Osteoblast (primary cell): ENCODE results near the gene EML4. TPM values are rescaled to one million over a fixed set of nuclear protein-coding genes. Genes with fewer than 3 reads are reported as not detected.
"Not testable (repeated sequence)": the region's sequence is repeated elsewhere in the genome, so short reads cannot be mapped to it uniquely, and the experiment has no call there.

ENCODE experiments used
- DNase-seq: peaks from one replicate; pipeline ENCODE4 v3.0.0; 2011; ENCODE audit warnings: low spot score, mixed read lengths; ENCODE audit not compliant: insufficient read length; ENCODE audit errors: missing footprints
- H2AFZ ChIP-seq: 2 replicates; pipeline ENCODE4 v1.6.0; 2011; ENCODE audit warnings: mild to moderate bottlenecking, low read length
- H3K27ac ChIP-seq: 2 replicates; pipeline ENCODE4 v1.5.1; 2011; ENCODE audit warnings: mild to moderate bottlenecking, low read depth, low read length, moderate library complexity
- H3K27me3 ChIP-seq: 2 replicates; pipeline ENCODE4 v1.6.0; 2012; ENCODE audit warnings: mild to moderate bottlenecking, control low read depth, inconsistent platforms, low read length, moderate library complexity; ENCODE audit not compliant: insufficient read depth
- H3K36me3 ChIP-seq: 2 replicates; pipeline ENCODE4 v1.5.1; 2011; ENCODE audit warnings: mild to moderate bottlenecking, low read length, control low read depth, moderate library complexity; ENCODE audit not compliant: insufficient read depth
- H3K4me1 ChIP-seq: 2 replicates; pipeline ENCODE4 v1.5.1; 2011; ENCODE audit warnings: mild to moderate bottlenecking, low read length, control low read depth, moderate library complexity; ENCODE audit not compliant: insufficient read depth
- H3K4me2 ChIP-seq: 2 replicates; pipeline ENCODE4 v1.6.0; 2011; ENCODE audit warnings: mild to moderate bottlenecking, low read length; ENCODE audit not compliant: insufficient read depth
- H3K4me3 ChIP-seq: fragments of 200-600 bp; sonication (generic); 3 replicates; pipeline ENCODE4 v1.5.1; 2012; ENCODE audit warnings: mild to moderate bottlenecking, low read length, inconsistent platforms; ENCODE audit not compliant: insufficient read depth
- H3K79me2 ChIP-seq: 2 replicates; pipeline ENCODE4 v1.6.0; 2012; ENCODE audit warnings: mild to moderate bottlenecking, low read length, control low read depth, inconsistent platforms; ENCODE audit not compliant: insufficient read depth
- H3K9me3 ChIP-seq: 2 replicates; pipeline ENCODE4 v1.5.1; 2011; ENCODE audit warnings: low read depth, low read length, control low read depth
- H4K20me1 ChIP-seq: 2 replicates; pipeline ENCODE4 v1.6.0; 2012; ENCODE audit warnings: mild to moderate bottlenecking, low read length, control low read depth; ENCODE audit not compliant: insufficient read depth
- total RNA-seq: library from RNA; depleted of rRNA; stranded (reverse); fragments of >200 nt; gene quantifications from 2 replicates; pipeline ENCODE4 v1.2.3, GENCODE V29; 2012
- TF ChIP-seq, protein P1 (sequence below): IDR thresholded peaks from 2 replicates; pipeline ENCODE4 v1.5.1; 2011; ENCODE audit warnings: mild to moderate bottlenecking, low read depth, low read length, moderate library complexity; ENCODE audit errors: extremely low read depth

Gene EML4
- total RNA-seq, 1 donor, result 91.9 TPM

DNA sequence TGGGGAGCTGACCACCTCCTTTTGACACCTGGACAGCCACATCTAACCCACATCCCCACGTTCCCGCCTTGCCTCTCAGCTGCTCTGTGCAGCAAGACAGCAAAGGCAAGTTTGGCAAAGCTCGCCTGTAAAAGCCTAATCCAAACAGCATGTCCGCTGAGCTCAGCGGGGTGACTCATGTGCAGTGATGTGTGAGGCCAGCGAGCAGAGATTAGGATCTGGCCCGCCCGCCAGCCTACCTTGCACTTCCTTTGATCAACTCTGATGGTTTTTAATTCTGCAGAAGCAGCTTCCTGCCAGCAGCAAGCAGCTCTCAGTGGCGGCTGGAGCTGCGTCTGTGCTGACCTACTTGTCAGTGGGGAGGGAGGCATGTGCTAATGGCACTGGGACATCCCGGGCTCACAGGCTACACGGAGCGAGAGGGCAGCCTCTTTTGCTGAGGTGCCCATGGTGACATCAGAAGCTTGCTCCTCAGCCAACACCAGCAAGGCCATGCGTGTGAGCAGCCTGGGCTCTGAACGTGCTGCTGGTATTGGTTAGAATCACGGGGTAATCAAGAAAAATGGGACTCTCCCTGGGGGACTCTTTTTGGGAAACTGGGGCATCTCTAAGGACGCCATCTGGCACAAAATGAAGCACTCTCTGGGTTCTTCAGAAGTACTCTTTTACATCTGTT is 36.0 kb upstream of the EML4 start:
- Histone ChIP-seq H3K4me3 (peak overlapping the region; percentile 59), H3K36me3 (no peaks in the 10 kb centered on the region), H3K79me2 (no peaks in the 10 kb centered on the region), H3K4me2 (peak overlapping the region; percentile 87), H3K27me3 (no peaks in the 10 kb centered on the region), H3K4me1 (peaks cover 68% of the 10 kb centered on the region), H2AFZ (peak overlapping the region; percentile 88), H4K20me1 (no peaks in the 10 kb centered on the region), H3K9me3 (no peaks in the 10 kb centered on the region), H3K27ac (peak overlapping the region; percentile 98)
- TF ChIP-seq, protein P1, sequence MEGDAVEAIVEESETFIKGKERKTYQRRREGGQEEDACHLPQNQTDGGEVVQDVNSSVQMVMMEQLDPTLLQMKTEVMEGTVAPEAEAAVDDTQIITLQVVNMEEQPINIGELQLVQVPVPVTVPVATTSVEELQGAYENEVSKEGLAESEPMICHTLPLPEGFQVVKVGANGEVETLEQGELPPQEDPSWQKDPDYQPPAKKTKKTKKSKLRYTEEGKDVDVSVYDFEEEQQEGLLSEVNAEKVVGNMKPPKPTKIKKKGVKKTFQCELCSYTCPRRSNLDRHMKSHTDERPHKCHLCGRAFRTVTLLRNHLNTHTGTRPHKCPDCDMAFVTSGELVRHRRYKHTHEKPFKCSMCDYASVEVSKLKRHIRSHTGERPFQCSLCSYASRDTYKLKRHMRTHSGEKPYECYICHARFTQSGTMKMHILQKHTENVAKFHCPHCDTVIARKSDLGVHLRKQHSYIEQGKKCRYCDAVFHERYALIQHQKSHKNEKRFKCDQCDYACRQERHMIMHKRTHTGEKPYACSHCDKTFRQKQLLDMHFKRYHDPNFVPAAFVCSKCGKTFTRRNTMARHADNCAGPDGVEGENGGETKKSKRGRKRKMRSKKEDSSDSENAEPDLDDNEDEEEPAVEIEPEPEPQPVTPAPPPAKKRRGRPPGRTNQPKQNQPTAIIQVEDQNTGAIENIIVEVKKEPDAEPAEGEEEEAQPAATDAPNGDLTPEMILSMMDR, result no peak
- peak; percentile 80 for DNase-seq

DNA sequence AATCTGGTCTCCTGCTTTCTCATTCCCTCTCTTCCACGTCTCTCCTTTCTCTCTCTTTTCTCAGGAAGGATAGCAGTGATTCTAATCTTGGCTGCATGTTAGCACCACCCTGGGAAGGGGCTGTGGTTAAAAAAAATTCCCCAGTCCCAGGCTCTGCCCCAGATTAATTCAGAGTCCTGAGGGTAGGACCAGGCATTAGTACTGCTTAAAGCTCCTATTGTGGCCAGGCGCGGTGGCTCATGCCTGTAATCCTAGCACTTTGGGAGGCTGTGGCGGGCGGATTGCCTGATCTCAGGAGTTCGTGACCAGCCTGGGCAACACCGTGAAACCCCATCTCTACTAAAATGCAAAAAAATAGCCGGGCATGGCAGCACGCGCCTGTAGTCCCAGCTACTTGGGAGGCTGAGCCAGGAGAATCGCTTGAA is 35.4 kb upstream of the EML4 start:
- Histone ChIP-seq H3K27me3 (no peaks in the 10 kb centered on the region), H3K4me2 (peak overlapping the region; percentile 87), H3K36me3 (no peaks in the 10 kb centered on the region), H3K9me3 (no peaks in the 10 kb centered on the region), H4K20me1 (no peaks in the 10 kb centered on the region), H3K4me1 (peaks cover 66% of the 10 kb centered on the region), H2AFZ (peak overlapping the region; percentile 88), H3K4me3 (peak overlapping the region; percentile 59), H3K79me2 (no peaks in the 10 kb centered on the region), H3K27ac (peak overlapping the region; percentile 98)
- DNase-seq, result no peak
- TF ChIP-seq, protein P1, result no peak

DNA sequence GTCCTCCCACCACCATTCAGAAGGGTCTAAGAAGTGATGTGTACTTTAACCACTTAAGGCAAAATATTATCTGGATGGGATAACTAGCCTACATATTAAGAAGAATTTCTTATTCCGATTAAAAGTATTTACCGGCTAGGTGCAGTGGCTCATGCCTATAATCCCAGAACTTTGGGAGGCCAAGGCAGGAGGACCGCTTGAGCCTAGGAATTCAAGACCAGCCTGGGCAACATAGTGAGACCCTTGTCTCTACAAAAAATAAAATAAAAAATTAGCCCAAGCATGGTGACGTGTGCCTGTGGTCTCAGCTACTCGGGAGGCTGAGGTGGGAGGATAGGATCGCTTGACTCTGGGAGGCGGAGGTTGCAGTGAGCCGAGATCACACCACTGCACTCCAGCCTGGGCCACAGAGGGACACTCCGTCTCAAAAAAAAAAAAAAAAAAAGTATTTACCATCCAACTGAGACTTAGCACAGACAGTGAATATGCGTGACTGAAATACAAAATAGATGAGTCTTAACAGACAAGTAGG is 34.7 kb upstream of the EML4 start:
- not testable (repeated sequence) for H3K4me3 ChIP-seq, DNase-seq, H3K36me3 ChIP-seq, H3K4me2 ChIP-seq, H2AFZ ChIP-seq, H3K9me3 ChIP-seq, H4K20me1 ChIP-seq, H3K79me2 ChIP-seq, H3K27me3 ChIP-seq, H3K27ac ChIP-seq
- H3K4me1 ChIP-seq, result peaks cover 64% of the 10 kb centered on the region

DNA sequence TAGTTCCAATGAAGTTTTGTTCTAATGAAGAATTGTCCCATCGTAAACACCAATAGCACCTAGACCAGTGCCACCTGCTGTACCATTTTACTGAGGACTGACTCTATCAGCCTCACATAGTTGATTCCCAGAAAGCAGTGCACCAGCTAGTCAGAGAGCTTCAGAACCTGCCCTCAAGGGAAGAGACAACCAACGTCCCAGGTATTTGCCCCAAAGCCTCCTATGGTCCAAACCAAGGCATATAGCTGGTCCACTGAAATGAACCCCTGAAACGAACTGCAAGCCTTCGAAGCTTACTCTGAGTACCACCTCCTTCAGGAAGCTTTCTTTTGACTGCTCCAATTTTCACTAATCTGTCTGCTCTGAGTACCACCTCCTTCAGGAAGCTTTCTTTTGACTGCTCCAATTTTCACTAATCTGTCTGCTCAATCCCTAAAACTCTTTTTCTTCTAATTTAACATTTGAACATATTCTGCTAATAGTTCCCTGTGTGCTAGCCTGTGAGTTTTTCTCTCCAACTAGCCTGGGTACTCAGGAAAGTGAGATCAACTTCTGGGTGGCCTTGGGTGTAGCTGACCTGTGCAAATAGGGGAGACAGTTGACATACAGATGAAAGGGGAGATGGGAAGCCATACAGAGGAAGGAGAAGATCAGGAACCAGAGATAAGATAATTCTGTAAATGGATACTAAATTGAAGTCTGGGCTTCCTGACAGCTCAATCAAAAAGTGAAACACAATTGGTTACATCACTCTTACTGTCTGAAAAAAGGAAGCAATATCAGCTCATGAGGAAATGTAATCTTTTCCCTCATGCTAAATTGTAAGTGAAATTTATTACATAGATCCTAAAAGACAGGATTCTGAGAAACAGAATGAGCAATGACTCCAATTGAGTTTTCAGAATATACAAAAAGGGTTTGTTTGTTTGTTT is 33.5 kb upstream of the EML4 start:
- Histone ChIP-seq H3K27ac (peak overlapping the region; percentile 62), H3K27me3 (no peaks in the 10 kb centered on the region), H3K4me2 (no peak overlapping the region), H3K4me1 (peaks cover 66% of the 10 kb centered on the region), H3K9me3 (no peaks in the 10 kb centered on the region), H3K4me3 (no peak overlapping the region), H4K20me1 (no peaks in the 10 kb centered on the region), H2AFZ (no peak overlapping the region), H3K79me2 (no peaks in the 10 kb centered on the region), H3K36me3 (no peaks in the 10 kb centered on the region)
- TF ChIP-seq, protein P1, result no peak
- DNase-seq, result no peak
